Ammon's horn (tissue), 1 donor: ENCODE measurements around the gene MARS1.

Source experiments
- DNase-seq: peaks from one replicate; pipeline ENCODE4 v3.0.0-alpha.2; 2016; ENCODE audit warnings: low spot score

The MARS1 gene

GRCh38 chr12:57518176-57518919 lies 30.5 kb downstream of the MARS1 start:
- DNase-seq, result no peak

- no peak for DNase-seq
Observed at GRCh38 chr12:57518920-57519795, 31.3 kb downstream of the MARS1 start.

- DNase-seq, result no peak
Observed at GRCh38 chr12:57519796-57520052, 31.9 kb downstream of the MARS1 start.

GRCh38 chr12:57520053-57520818 lies 32.4 kb downstream of the MARS1 start, which contains the start of gene DDIT3:
Gene DDIT3, minus strand, starts transcription at chr12:57520514. Its CDS starts 3,108 bp downstream, at chr12:57517406.
- DNase-seq, result peak; percentile 99

GRCh38 chr12:57521525-57522010 lies 33.7 kb downstream of the MARS1 start:
- DNase-seq, result peak; percentile 54

GRCh38 chr12:57522011-57522886 lies 34.4 kb downstream of the MARS1 start, which contains the start of gene MBD6:
Gene MBD6, plus strand, starts transcription at chr12:57522824. Its CDS starts 1,480 bp downstream, at chr12:57524304.
- DNase-seq, result peak; percentile 88

- peak; percentile 79 for DNase-seq
Observed at GRCh38 chr12:57522887-57523705, 35.2 kb downstream of the MARS1 start.

- no peak for DNase-seq
Observed at GRCh38 chr12:57523706-57524614, 36.1 kb downstream of the MARS1 start.

- DNase-seq, result no peak
Observed at GRCh38 chr12:57524814-57525614, 37.1 kb downstream of the MARS1 start.

GRCh38 chr12:57525615-57526383 lies 37.9 kb downstream of the MARS1 start:
- no peak for DNase-seq

- DNase-seq, result no peak
Observed at GRCh38 chr12:57526477-57527126, 38.7 kb downstream of the MARS1 start.

- no peak for DNase-seq
Observed at GRCh38 chr12:57527184-57527583, 39.3 kb downstream of the MARS1 start.

- DNase-seq, result no peak
Observed at GRCh38 chr12:57528176-57528575, 40.3 kb downstream of the MARS1 start.

GRCh38 chr12:57528831-57529555 lies 41.1 kb downstream of the MARS1 start:
- no peak for DNase-seq

GRCh38 chr12:57529831-57530230 lies 42.0 kb downstream of the MARS1 start:
- DNase-seq, result no peak

- DNase-seq, result no peak
Observed at GRCh38 chr12:57530396-57531142, 42.7 kb downstream of the MARS1 start.
